IPS-11a (cell line): Measurements from ENCODE around the gene EPS8L3.
"Not testable (repeated sequence)": the region's sequence is repeated elsewhere in the genome, so short reads cannot be mapped to it uniquely, and the experiment has no call there.

Experiments
- H3K4me3 ChIP-seq: one replicate; pipeline ENCODE4 v1.5.1; 2013; ENCODE audit warnings: low read depth, low read length, control low read depth

EPS8L3 gene

DNA sequence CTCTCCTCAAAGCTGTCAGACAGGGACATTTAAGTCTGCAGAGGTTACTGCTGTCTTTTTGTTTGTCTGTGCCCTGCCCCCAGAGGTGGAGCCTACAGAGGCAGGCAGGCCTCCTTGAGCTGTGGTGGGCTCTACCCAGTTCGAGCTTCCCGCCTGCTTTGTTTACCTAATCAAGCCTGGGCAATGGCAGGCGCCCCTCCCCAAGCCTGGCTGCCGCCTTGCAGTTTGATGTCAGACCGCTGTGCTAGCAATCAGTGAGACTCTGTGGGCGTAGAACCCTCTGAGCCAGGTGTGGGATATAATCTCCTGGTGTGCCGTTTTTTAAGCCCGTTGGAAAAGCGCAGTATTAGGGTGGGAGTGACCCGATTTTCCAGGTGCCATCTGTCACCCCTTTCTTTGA is 15.4 kb downstream of the EPS8L3 start:
- not testable (repeated sequence) for H3K4me3 ChIP-seq

DNA sequence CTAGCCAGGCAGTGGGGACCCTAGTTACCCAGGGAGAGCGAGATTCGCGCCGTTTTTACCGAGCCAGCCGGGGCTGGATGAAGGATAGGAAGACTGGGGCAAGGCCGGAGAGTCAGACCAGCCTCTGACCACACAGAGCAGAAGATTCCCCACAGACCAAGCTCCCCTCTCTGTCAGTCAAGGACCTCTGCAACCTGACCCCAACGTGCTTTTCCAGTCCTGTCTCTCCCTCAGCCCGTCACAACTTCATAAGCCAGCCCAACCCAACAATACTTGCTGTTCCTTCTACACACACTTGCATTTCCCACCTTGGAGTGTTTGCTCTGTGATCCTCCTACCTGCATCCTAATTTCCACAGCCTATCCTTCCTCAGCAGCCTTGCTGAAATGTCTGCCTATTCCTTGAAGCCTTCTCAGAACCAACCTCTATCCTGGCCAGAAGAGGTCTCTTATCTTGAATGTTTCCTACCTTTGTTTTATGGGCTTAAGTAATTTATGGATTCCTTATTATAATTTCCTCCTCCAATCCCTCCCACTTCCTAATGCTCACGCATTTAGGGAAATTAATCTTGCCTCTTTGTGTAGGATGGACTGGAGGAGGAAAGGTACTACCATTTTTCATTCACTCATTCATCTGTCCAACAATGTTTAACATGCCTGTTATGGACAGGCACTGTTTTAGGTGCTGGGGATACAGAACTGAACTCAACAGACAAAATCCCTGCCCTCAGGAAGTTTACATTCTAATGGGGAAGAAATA is 22.9 kb downstream of the EPS8L3 start, which contains the start of gene GSTM3:
Gene GSTM3, minus strand, starts transcription at position 424 of the 759 bp plus-strand sequence. CDS start 751 bp downstream, outside the sequence.
- peak within 1 kb of the TSS; percentile 44 for H3K4me3 ChIP-seq

DNA sequence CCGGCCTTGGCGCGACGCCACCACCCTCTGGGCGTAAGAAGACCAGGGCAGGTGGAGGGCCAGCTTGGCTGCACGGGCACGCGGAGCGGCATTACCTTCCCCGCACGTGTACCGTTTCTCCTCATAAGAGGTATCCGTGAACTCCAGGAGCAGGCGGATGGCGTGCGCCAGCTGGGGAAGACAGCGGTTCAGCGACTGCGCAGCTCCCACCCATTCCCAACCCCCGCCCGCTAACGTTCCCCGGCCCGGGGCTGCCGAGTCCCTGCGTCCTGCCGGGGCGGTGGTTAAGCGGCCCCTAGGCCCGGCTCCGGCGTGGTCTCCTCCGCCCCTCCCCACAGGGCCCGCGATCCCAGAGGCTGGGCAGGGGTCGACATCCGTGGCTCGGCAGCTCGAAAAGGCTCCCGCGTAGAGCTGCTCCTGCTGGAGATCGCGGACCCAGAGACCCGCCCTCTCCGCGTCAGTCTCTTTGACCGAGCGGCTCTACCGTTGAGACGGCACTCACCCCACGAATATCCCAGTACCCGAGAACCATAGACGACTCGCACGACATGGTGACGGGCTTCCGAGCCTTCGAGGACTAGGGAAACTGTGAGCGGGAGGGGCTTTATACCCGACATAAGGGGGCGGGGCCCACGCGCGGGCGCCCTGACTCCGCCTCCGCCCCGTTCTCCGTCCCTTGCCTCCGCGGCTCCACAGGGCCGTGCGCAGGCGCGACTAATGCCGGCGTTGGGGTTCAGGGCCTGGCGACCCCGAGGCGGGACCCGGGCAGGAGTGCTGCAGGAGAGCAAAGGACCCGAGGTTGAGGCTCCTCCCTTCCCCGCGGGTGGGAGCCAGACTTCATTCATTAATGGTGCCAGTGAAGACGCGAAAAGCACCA is 23.7 kb downstream of the EPS8L3 start:
- peak overlapping the region; percentile 44 for H3K4me3 ChIP-seq

DNA sequence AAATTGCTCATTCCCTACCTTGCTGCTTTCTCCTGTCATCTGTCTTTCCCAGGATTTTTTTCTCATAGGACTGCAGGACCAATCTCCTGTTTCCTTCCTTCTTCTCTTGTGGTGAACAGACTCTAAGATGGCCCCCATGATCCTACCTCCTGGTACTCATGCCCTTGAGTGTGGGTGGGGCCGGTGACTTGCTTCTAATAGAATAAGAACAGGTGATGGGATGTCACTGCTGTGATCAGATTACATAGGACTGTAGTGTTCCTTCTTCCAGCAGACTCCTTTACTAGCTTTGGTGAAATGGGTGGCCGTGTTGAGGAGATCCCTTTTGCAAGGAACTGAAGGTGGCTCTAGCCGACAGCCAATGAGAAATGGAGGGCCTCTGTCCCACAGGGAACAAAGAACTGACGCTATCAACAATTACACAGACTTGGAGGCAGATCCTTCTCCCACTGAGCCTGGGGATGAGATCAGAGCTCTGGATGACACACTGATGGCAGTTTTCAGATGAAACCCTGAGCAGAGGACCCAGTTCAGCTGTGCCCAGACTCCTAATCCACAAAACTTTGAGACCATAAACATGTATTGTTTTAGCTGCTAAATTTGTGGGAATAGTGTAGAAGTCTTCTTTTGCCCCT is 30.4 kb downstream of the EPS8L3 start:
- H3K4me3 ChIP-seq = no peak overlapping the region

DNA sequence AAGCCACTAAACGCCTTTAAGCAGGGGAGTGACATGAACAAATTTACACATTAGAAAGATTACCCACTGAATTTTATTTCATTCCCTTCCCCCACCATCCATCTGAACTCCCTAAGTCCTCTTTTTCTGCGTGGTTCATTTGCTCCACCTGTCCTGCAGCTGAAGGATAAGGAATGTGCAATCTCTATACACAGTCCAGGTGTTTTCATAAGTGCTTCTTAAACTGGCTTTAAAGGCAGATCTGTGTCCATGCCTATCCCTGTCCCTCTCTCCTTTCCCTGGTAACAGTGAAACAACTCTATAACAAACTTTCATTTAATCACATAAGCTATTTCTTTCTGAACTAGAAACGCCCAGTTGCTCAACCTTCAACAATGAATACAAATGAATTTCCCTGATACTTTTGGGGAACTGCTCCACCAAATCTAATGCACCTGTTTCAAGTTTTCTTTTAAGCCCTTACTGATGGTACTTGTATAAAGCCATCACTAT is 31.3 kb downstream of the EPS8L3 start:
- no peak overlapping the region for H3K4me3 ChIP-seq

DNA sequence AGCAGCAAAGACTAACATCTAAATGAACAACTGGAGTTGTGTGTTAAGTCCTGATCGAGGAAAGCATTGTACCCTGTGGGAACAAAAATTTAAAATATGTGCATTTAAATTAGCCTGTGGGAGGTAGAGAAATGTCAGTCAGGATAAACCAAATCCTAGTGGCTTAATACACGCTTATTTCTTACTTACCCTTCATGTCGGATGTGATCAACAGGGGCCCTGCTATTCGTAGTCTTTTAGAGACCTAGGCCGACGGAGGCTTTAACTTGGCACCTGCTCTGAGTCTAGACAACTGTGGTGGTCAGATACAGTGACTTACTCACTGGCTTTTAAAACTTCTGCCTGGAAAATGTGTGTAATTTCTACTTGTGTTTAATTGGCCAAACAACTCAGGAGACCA is 33.1 kb downstream of the EPS8L3 start:
- no peak overlapping the region for H3K4me3 ChIP-seq

DNA sequence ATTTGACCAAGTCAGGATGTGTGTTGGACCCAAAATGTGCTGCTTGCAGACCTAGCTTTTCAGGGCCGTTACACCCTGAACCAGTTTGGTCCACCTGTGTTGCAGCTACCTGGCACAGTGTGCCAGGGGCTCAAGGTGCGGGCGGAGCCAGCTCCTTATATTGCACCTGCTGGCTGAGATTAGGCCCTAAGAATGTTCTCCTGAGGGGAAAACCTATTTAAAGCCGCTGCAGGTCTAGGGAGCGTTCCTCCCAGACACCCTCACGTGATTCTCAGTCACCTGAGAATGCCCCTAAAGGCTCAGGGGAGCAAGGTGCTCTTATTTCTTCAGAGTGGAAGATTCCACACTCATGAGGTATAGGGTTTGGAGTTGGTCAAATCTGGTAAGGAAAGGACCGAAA is 34.9 kb downstream of the EPS8L3 start:
- H3K4me3 ChIP-seq = no peak overlapping the region

DNA sequence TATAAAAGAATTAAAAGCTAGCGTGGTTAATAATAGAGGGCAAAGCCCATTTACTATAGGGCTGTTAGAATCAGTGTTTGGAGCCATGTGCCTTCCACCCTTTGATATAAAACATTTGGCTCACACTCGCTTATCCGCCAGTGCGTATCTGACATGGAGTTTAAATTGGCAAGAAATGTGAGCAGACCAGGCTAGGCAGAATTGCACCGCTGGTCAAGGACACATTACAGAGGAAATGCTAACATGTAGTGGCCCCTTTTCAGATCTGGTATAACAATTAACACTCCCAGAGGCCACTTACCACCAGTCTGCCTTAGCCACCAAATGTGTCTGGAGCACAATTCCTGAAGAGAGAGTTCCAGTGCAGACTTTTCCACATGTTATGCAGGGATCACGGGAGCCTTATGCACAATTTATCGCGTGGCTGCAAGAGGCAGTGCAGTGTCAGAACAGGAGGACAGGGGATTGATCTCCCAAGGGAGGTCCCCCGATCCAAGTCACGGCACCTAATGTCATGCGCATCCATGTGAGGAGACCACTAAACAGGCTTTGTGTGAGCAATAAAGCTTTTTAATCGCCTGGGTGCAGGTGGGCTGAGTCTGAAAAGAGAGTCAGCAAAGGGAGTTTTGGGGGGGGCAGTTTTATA is 36.9 kb downstream of the EPS8L3 start:
- no peak overlapping the region for H3K4me3 ChIP-seq

DNA sequence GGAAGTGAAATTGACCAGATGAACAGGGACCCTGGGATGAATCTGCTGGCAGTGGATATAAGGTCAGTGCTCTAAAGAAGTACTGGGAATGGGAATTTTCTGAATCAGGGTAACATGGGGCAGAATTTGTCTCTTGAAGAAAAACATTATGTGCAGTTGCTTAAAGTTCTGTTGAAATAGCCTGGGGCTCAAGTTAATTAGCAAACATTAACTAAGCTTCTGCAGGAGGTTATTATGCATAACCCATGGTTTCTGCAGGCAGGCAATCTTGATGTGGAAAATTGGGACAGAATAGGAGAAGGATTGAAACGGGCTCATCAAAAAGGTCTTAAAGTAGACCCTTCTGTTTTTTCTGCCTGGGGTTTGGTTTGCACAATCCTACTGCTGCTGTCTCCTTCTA is 37.7 kb downstream of the EPS8L3 start:
- no peak overlapping the region for H3K4me3 ChIP-seq

DNA sequence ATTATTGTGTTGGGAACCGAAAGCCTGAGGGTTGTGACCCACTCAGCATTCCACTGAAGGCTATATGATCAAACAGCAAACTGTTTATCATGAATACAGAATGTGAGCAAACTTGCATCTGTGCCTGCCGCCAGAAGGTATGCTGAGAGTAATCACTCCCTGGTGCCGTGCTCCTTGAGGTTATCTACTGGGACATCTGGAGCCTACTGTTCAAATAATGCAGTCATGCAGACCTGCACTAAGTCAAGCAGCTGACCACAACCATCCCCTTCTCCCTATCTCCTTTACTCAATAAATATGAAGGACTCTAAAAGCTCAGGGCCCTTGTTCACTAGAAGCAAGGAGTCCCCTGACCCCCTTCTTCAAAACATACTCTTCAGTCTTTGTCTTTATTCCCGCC is 38.2 kb downstream of the EPS8L3 start:
- H3K4me3 ChIP-seq = no peak overlapping the region

DNA sequence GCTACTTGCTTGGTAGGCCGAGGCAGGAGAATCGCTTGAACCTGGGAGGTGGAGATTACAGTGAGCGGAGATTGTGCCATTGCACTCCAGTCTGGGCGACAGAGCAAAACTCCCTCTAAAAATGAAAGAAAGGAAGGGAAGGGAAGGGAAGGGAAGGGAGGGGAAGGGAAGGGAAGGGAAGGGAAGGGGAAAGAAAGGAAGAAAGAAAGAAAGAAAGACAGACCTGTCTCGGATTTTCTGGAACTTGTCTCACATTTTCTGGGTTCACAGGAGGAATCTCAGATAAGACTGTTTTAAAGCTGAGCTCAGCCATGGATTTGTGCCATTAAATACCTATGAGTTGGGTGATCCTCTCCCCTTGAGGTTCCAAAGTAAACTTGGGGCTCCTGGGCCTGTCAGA is 38.8 kb downstream of the EPS8L3 start:
- no peak overlapping the region for H3K4me3 ChIP-seq

DNA sequence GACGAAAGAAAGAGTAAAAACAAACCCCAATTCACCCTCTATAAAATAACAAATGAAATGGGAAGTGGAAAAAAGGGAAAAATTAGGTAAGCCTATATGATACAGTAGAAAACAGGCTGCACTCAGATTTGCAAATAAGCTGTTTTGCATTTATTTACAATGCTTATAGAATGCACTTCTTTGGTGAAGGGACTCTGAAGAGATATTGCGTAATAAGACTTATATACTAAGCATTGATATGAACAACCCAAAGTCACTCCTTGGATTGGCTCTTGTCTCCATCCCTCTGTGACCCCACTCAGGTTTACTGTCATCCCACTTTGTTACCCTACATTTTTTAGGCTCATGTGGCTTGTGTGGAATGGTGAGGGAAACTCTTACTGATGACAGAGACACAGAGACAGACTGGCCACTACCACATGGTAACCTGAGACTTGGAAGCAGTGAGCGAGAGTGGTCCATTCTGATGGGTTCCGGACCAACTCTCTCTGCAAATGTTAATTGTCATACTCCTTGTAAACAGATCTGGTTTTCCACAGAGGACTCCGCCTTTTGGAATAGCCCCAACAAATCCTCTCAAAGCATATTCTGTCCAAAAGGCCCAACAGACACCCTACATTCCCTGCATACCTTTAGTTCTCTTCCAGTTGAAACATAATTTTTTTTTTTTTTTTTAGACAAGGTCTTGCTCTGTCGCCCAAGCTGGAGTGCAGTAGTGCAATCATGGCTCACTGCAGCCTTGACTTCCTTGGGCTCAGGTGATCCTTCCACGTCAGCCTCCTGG is 40.6 kb downstream of the EPS8L3 start:
- H3K4me3 ChIP-seq = no peak overlapping the region

DNA sequence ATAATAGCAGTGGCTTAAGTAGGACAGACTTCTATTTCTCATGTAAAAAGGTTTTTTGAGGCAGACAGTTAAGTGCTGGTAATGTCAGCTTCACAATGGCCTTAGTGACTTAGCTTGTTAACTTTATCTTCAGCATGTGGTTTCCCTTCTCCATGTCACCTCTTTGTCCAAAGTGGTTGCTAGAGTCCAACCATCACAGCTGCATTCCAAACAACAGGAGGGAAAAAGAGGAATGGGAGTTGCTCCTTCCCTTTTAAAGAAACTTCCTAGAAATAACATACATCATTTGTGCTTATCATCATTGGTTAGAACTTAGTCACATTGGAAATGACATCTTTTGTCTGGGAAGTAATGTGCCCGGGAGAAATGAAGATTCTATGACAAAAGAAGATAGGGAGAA is 41.8 kb downstream of the EPS8L3 start:
- no peak overlapping the region for H3K4me3 ChIP-seq

DNA sequence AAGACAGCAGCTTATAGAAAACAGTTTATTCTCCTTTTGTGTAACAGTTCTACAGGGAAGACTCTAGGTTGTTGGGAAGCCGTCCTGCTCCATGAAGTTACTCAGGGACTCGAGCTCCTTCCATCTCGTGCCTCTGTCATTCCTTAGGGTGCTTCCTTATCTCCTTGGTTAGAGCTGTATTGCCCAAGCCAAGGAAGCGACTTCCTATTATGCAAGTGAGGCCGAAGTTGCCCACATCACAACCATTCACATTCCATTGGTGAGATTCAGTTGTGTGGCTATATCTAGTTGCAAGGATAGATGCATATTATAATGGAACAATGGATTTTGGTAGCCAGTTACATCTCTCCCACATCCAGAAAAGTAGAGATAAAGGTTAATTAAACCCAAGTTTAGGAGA is 42.7 kb downstream of the EPS8L3 start:
- H3K4me3 ChIP-seq = no peak overlapping the region

DNA sequence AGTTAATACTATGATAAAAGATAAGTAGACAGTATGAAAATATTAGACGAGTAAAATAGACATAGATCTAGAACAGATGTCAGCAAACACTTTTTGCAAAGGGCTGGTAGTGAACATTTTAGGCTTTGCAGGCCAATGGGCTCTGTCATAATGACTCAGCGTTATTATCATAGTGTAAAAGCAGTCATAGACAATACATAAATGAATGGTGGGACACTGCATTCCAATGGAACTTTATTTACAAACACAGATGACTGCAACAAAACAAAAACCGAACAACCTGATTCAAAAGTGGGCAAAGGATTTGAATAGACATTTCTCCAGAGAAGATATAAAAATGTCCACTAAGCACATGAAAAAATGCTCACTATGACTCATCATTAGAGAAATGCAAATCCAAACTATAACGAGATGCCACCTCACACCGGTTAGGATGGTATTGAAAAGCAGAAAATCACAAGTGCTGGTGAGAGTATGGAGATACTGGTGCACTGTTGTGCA is 44.3 kb downstream of the EPS8L3 start:
- H3K4me3 ChIP-seq = no peak overlapping the region

DNA sequence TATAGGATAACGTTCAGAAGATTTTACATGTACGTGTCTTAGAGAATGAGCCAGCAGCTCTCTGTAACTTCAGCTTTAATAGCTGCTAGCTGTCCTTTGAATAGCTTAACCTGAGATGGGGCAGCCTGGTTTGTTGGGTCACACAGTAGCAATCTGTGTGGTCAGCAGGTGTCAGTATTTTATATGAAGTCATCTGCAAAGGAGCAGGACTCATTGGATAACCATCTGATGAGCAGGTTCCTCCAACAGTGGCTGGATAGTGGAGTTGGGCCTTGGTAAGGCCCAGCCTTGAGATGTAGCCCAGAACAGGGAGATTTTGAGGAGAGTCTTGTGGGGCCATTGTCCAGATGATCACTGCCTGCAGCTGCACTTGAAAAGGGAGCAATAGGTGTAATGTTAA is 45.2 kb downstream of the EPS8L3 start:
- H3K4me3 ChIP-seq = no peak overlapping the region

DNA sequence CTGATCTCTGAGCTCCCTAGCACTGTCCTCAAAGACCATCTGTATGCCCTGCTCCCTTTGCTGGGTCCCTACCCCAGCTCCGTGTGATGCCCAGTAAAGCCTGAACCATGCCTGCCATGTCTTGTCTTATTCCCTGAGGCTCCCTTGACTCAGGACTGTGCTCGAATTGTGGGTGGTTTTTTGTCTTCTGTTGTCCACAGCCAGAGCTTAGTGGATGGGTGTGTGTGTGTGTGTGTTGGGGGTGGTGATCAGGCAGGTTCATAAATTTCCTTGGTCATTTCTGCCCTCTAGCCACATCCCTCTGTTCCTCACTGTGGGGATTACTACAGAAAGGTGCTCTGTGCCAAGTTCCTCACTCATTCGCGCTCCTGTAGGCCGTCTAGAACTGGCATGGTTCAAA is 46.0 kb downstream of the EPS8L3 start:
- H3K4me3 ChIP-seq = no peak overlapping the region

DNA sequence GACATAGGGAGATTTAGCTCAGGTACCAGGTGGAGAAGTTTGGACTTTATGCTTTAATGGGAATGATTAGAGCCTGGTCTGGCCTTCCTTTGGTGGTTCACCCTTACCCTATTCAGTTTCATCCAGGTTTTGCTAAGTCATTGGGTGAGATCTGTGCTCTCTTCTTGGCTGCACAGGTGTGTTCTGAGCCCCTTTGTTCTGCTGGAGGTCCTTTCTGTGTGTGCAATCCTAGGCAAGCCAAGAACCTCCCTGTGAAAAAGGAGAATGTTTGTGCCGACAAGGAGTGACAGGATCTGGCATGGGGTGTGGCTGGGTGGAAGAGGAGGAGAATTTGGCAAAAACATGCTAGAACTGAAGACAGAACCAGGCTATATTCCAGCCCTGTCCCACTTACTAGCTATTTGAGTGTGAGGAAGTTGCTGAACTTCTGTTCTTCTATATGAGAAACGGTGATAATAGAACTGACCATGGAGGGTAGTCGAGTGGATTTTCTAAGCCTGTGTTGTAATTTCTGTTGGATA is 47.1 kb downstream of the EPS8L3 start:
- no peak overlapping the region for H3K4me3 ChIP-seq

DNA sequence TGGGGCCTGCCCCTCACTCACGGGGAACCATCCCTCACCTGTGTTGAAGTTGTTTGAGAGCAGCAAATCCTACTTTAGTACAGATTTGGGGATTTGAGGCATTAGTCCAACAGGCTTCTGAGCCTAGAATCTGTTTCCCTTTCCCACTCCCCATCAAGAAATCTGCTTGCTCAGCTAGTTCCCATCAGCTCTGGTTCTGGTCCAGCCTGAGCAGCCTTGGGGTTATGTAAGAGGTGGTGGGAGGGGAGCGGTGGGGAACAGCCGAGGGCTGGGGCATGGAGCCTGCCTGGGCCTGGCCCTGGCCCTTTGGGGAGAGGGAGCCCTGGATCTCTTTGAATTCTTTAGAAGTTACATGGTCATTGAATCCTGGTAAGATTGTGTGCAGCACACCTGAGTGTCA is 47.6 kb downstream of the EPS8L3 start:
- no peak overlapping the region for H3K4me3 ChIP-seq
